SK-N-DZ (cell line): ENCODE data around the gene SYT1. TPM values are rescaled to one million over a fixed set of nuclear protein-coding genes. Genes with fewer than 3 reads are reported as not detected.
"Not testable (repeated sequence)": the region's sequence is repeated elsewhere in the genome, so short reads cannot be mapped to it uniquely, and the experiment has no call there.

ENCODE experiments used
- DNase-seq: peaks from one replicate; pipeline ENCODE4 v3.0.0-alpha.2; 2015; ENCODE audit warnings: low spot score
- polyA plus RNA-seq, 2 experiments: library from polyadenylated mRNA; depleted of rRNA; stranded (reverse); fragments of >200 nt; gene quantifications; 2 replicates each; pipeline ENCODE4 v1.2.3, GENCODE V29; 2014

SYT1 gene
- 73.8 and 76.9 TPM in 2 replicates for polyA plus RNA-seq (2014; cell fraction: cytosol; rRNA removed)
- 39.9 and 54.0 TPM in 2 replicates for polyA plus RNA-seq (2014; cell fraction: nucleus; rRNA removed)

GRCh38 chr12:78864403-78864869 is at the start of gene SYT1:
SYT1 (plus strand) TSS chr12:78864774.
- peak; percentile 99 for DNase-seq

- DNase-seq, result no peak
Measured at GRCh38 chr12:78818487-78818886, 46.1 kb upstream of the SYT1 start.

GRCh38 chr12:78820946-78821345 is 43.6 kb upstream of the SYT1 start:
- no peak for DNase-seq

- DNase-seq, result no peak
Measured at GRCh38 chr12:78824918-78825317, 39.7 kb upstream of the SYT1 start.

- no peak for DNase-seq
Measured at GRCh38 chr12:78829690-78830089, 34.9 kb upstream of the SYT1 start.

GRCh38 chr12:78835493-78835892 is 29.1 kb upstream of the SYT1 start:
- no peak for DNase-seq

GRCh38 chr12:78840518-78841019 is 24.0 kb upstream of the SYT1 start:
- DNase-seq, result not testable (repeated sequence)

- DNase-seq, result no peak
Measured at GRCh38 chr12:78853231-78853630, 11.3 kb upstream of the SYT1 start.

- peak; percentile 82 for DNase-seq
Measured at GRCh38 chr12:78863482-78864402, 832 bp upstream of the SYT1 start.

GRCh38 chr12:78864870-78865463 is 393 bp downstream of the SYT1 start:
- peak; percentile 69 for DNase-seq

GRCh38 chr12:78865516-78865915 is 942 bp downstream of the SYT1 start:
- DNase-seq, result peak; percentile 38

- no peak for DNase-seq
Measured at GRCh38 chr12:78866518-78866917, 1.9 kb downstream of the SYT1 start.

- no peak for DNase-seq
Measured at GRCh38 chr12:78870539-78870938, 6.0 kb downstream of the SYT1 start.

GRCh38 chr12:78871566-78871965 is 7.0 kb downstream of the SYT1 start:
- no peak for DNase-seq

- no peak for DNase-seq
Measured at GRCh38 chr12:78878459-78878858, 13.9 kb downstream of the SYT1 start.

- no peak for DNase-seq
Measured at GRCh38 chr12:78878866-78879265, 14.3 kb downstream of the SYT1 start.

- DNase-seq, result no peak
Measured at GRCh38 chr12:78880078-78880477, 15.5 kb downstream of the SYT1 start.

- no peak for DNase-seq
Measured at GRCh38 chr12:78881685-78882084, 17.1 kb downstream of the SYT1 start.

- peak; percentile 48 for DNase-seq
Measured at GRCh38 chr12:78885466-78885865, 20.9 kb downstream of the SYT1 start.

- no peak for DNase-seq
Measured at GRCh38 chr12:78886719-78887407, 22.3 kb downstream of the SYT1 start.

- DNase-seq, result no peak
Measured at GRCh38 chr12:78887444-78887843, 22.9 kb downstream of the SYT1 start.

GRCh38 chr12:78888568-78888967 is 24.0 kb downstream of the SYT1 start:
- no peak for DNase-seq
